Measurements from ENCODE around the gene EFR3B.

GRCh38 chr2:25073914-25074313 lies 32.0 kb downstream of the EFR3B start:
- no peak for TF ChIP-seq EZH2 (IDR thresholded peaks at IDR 0.05; ENCODE audit: insufficient read depth, low read length)
- TF ChIP-seq, protein P1, sequence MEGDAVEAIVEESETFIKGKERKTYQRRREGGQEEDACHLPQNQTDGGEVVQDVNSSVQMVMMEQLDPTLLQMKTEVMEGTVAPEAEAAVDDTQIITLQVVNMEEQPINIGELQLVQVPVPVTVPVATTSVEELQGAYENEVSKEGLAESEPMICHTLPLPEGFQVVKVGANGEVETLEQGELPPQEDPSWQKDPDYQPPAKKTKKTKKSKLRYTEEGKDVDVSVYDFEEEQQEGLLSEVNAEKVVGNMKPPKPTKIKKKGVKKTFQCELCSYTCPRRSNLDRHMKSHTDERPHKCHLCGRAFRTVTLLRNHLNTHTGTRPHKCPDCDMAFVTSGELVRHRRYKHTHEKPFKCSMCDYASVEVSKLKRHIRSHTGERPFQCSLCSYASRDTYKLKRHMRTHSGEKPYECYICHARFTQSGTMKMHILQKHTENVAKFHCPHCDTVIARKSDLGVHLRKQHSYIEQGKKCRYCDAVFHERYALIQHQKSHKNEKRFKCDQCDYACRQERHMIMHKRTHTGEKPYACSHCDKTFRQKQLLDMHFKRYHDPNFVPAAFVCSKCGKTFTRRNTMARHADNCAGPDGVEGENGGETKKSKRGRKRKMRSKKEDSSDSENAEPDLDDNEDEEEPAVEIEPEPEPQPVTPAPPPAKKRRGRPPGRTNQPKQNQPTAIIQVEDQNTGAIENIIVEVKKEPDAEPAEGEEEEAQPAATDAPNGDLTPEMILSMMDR (IDR thresholded peaks at IDR 0.05; ENCODE audit: insufficient read depth, low read depth, low read length) = no peak
